H9 (cell line): ENCODE results near the gene ZNF678. TPM values are rescaled to one million over a fixed set of nuclear protein-coding genes. Genes with fewer than 3 reads are reported as not detected.

Experiments
- DNase-seq: peaks from one replicate; pipeline ENCODE4 v3.0.0-alpha.2; 2017
- H2AFZ ChIP-seq: one replicate; pipeline ENCODE4 v1.6.1; 2013; ENCODE audit warnings: mild to moderate bottlenecking, low read length, control low read depth, moderate library complexity
- H2AK5ac ChIP-seq: 2 replicates; pipeline ENCODE4 v1.6.1; 2013; ENCODE audit warnings: low read length, control low read depth, mixed read lengths; ENCODE audit not compliant: insufficient read length
- H2BK120ac ChIP-seq: one replicate; pipeline ENCODE4 v1.6.1; 2013; ENCODE audit warnings: low read depth, mild to moderate bottlenecking, low read length, control low read depth, inconsistent platforms; ENCODE audit not compliant: poor library complexity, severe bottlenecking
- H2BK12ac ChIP-seq: 2 replicates; pipeline ENCODE4 v1.6.1; 2013; ENCODE audit warnings: low read length, control low read depth, mixed read lengths, low read depth; ENCODE audit not compliant: insufficient read length
- H2BK15ac ChIP-seq: 2 replicates; pipeline ENCODE4 v1.6.1; 2013; ENCODE audit warnings: low read depth, low read length, control low read depth
- H2BK20ac ChIP-seq: one replicate; pipeline ENCODE4 v1.6.1; 2013; ENCODE audit warnings: low read depth, mild to moderate bottlenecking, low read length, control low read depth, inconsistent platforms; ENCODE audit not compliant: poor library complexity, severe bottlenecking
- H2BK5ac ChIP-seq: 2 replicates; pipeline ENCODE4 v1.6.1; 2013; ENCODE audit warnings: low read length, control low read depth, mixed read lengths; ENCODE audit not compliant: insufficient read length
- H3K14ac ChIP-seq: 2 replicates; pipeline ENCODE4 v1.6.1; 2013; ENCODE audit warnings: low read length, control low read depth; ENCODE audit not compliant: insufficient read depth
- H3K18ac ChIP-seq: 2 replicates; pipeline ENCODE4 v1.6.1; 2013; ENCODE audit warnings: low read depth, mild to moderate bottlenecking, mixed read lengths, low read length, control low read depth; ENCODE audit not compliant: insufficient read length
- H3K23ac ChIP-seq: 2 replicates; pipeline ENCODE4 v1.6.1; 2013; ENCODE audit warnings: low read length, control low read depth, mixed read lengths, low read depth; ENCODE audit not compliant: insufficient read length
- H3K23me2 ChIP-seq: 2 replicates; pipeline ENCODE4 v1.6.1; 2013; ENCODE audit warnings: low read depth, mild to moderate bottlenecking, mixed read lengths, low read length, control low read depth; ENCODE audit not compliant: insufficient read length, poor library complexity, severe bottlenecking
- H3K27ac ChIP-seq: 2 replicates; pipeline ENCODE4 v1.5.1; 2013; ENCODE audit warnings: low read length, control low read depth, mixed read lengths, low read depth; ENCODE audit not compliant: insufficient read length
- H3K27me3 ChIP-seq: 2 replicates; pipeline ENCODE4 v1.6.1; 2013; ENCODE audit warnings: low read length, control low read depth, inconsistent platforms; ENCODE audit not compliant: insufficient read depth
- H3K4ac ChIP-seq: 2 replicates; pipeline ENCODE4 v1.6.1; 2013; ENCODE audit warnings: low read depth, mild to moderate bottlenecking, control low read depth, inconsistent platforms, low read length, moderate library complexity
- H3K4me1 ChIP-seq: 2 replicates; pipeline ENCODE4 v1.6.1; 2013; ENCODE audit warnings: low read length, control low read depth, inconsistent platforms; ENCODE audit not compliant: insufficient read depth
- H3K4me2 ChIP-seq: 2 replicates; pipeline ENCODE4 v1.6.1; 2013; ENCODE audit warnings: low read length, control low read depth, mixed read lengths; ENCODE audit not compliant: insufficient read length, insufficient read depth
- H3K56ac ChIP-seq: 2 replicates; pipeline ENCODE4 v1.6.1; 2013; ENCODE audit warnings: low read depth, mild to moderate bottlenecking, mixed read lengths, low read length, control low read depth; ENCODE audit not compliant: insufficient read length
- H3K79me1 ChIP-seq: 2 replicates; pipeline ENCODE4 v1.6.1; 2013; ENCODE audit warnings: low read depth, mild to moderate bottlenecking, moderate library complexity, low read length, control low read depth, inconsistent platforms; ENCODE audit not compliant: insufficient read depth, poor library complexity, severe bottlenecking
- H3K79me2 ChIP-seq: 2 replicates; pipeline ENCODE4 v1.6.1; 2013; ENCODE audit warnings: low read length, control low read depth, inconsistent platforms; ENCODE audit not compliant: insufficient read depth
- H3K9ac ChIP-seq: 2 replicates; pipeline ENCODE4 v1.6.1; 2013; ENCODE audit warnings: low read length, control low read depth, mixed read lengths; ENCODE audit not compliant: insufficient read length; ENCODE audit errors: extremely low read depth
- H3K9me3 ChIP-seq: one replicate; pipeline ENCODE4 v1.6.1; 2013; ENCODE audit warnings: low read depth, low read length, inconsistent platforms; ENCODE audit not compliant: control insufficient read depth
- H3T11ph ChIP-seq: one replicate; pipeline ENCODE4 v1.6.1; 2013; ENCODE audit warnings: mild to moderate bottlenecking, low read length, control low read depth, inconsistent platforms
- H4K20me1 ChIP-seq: one replicate; pipeline ENCODE4 v1.6.1; 2013; ENCODE audit not compliant: control insufficient read depth, insufficient read length, insufficient read depth
- H4K5ac ChIP-seq: 2 replicates; pipeline ENCODE4 v1.6.1; 2013; ENCODE audit warnings: low read depth, mild to moderate bottlenecking, mixed read lengths, low read length, control low read depth; ENCODE audit not compliant: insufficient read length
- H4K8ac ChIP-seq: replicated peaks from 2 replicates; pipeline ENCODE4 v1.6.1; 2013; ENCODE audit warnings: low read length, control low read depth, mixed read lengths, low read depth; ENCODE audit not compliant: insufficient read length
- H4K91ac ChIP-seq: 2 replicates; pipeline ENCODE4 v1.6.1; 2013; ENCODE audit warnings: low read depth, mild to moderate bottlenecking, moderate library complexity, mixed read lengths, low read length, control low read depth; ENCODE audit not compliant: insufficient read length
- H3K27ac Mint-ChIP-seq, 3 experiments: 2 replicates in 2 of 3; 3 replicates in 1 of 3; pipeline ENCODE4 v1.8.0; 2020 to 2021; ENCODE audit warnings: mixed read lengths in 3 of 3, mild to moderate bottlenecking in 1 of 3, moderate library complexity in 1 of 3
- H3K27me3 Mint-ChIP-seq: 2 replicates; pipeline ENCODE4 v1.8.0; 2021; ENCODE audit warnings: low read depth, mild to moderate bottlenecking, moderate library complexity, mixed read lengths
- H3K36me3 Mint-ChIP-seq, 3 experiments: 2 replicates in 2 of 3; 3 replicates in 1 of 3; pipeline ENCODE4 v1.8.0; 2020 to 2021; ENCODE audit warnings: low read depth in 3 of 3, mixed read lengths in 3 of 3; ENCODE audit not compliant: insufficient read depth in 1 of 3
- H3K4me1 Mint-ChIP-seq, 2 experiments: 2 replicates each; pipeline ENCODE4 v1.8.0; 2020; ENCODE audit warnings: mixed read lengths in 2 of 2
- H3K4me3 Mint-ChIP-seq, 2 experiments: 2 replicates in 1 of 2; 3 replicates in 1 of 2; pipeline ENCODE4 v1.8.0; 2020 to 2021; ENCODE audit warnings: mild to moderate bottlenecking in 2 of 2, mixed read lengths in 2 of 2, moderate library complexity in 1 of 2
- H3K9me3 Mint-ChIP-seq, 2 experiments: 2 replicates in 1 of 2; 3 replicates in 1 of 2; pipeline ENCODE4 v1.8.0; 2020; ENCODE audit warnings: mild to moderate bottlenecking in 2 of 2, mixed read lengths in 2 of 2, moderate library complexity in 1 of 2
- WGBS: extraction: QIAGEN DNeasy Blood & Tissue Kit; methylation state at CpG from one replicate; pipeline ENCODE4 v1.1.7; 2013; ENCODE audit warnings: missing lambda C conversion rate, low lambda C conversion rate, mixed read lengths; ENCODE audit not compliant: insufficient read length; ENCODE audit errors: extremely low coverage; 5-methylcytosine and 5-hydroxymethylcytosine counted together
- total RNA-seq: library from RNA; stranded (reverse); gene quantifications from 2 replicates; pipeline ENCODE4 v1.2.1, GENCODE V29; 2021
- TF ChIP-seq, protein P1 (sequence below): fragments of 200-600 bp; sonication (generic); conservative IDR thresholded peaks from 3 replicates; pipeline ENCODE4 v1.8.0; 2021; ENCODE audit warnings: antibody characterized with exemption, mild to moderate bottlenecking

The ZNF678 gene
- total RNA-seq, 1 experiment from 2014 or later, result 25.3 TPM

- Mint-ChIP-seq H3K4me3 (no peak overlapping the region), H3K36me3 (peaks cover 11 to 38% (median 17%) of the 10 kb centered on the region in 3 experiments; a peak in 6 of 7 replicates)
- DNase-seq, result no peak
Observed at GRCh38 chr1:227567256-227567655, 3.9 kb downstream of the ZNF678 start.

More at GRCh38 chr1:227567256-227567655, 3.9 kb downstream of the ZNF678 start:
- Histone ChIP-seq H3K14ac (no peak overlapping the region), H3K56ac (no peak overlapping the region), H4K5ac (no peak overlapping the region), H2BK20ac (no peak overlapping the region), H3K9me3 (no peaks in the 10 kb centered on the region), H4K8ac (no peak overlapping the region), H4K20me1 (no peaks in the 10 kb centered on the region), H2BK5ac (no peak overlapping the region), H3K4ac (no peak overlapping the region), H2BK15ac (no peak overlapping the region), H2AK5ac (no peak overlapping the region), H3K79me2 (peaks cover 27% of the 10 kb centered on the region; the same call in 1 of the 2 replicates), H3K4me1 (no peaks in the 10 kb centered on the region; the same call in 1 of the 2 replicates), H3K27me3 (no peaks in the 10 kb centered on the region), H3T11ph (no peak overlapping the region), H3K23me2 (peaks cover 5% of the 10 kb centered on the region), H3K4me2 (no peak overlapping the region), H4K91ac (no peak overlapping the region), H3K9ac (no peak overlapping the region), H2BK120ac (no peak overlapping the region), H3K18ac (no peak overlapping the region), H3K79me1 (peaks cover 13% of the 10 kb centered on the region), H3K27ac (no peak overlapping the region), H3K23ac (no peak overlapping the region), H2BK12ac (no peak overlapping the region), H2AFZ (no peak overlapping the region)
- Mint-ChIP-seq H3K27ac (no peak overlapping the region), H3K4me1 (peaks cover 17 to 30% of the 10 kb centered on the region in 2 experiments), H3K9me3 (peaks cover 7 to 24% of the 10 kb centered on the region in 2 experiments; a peak in 4 of 5 replicates), H3K27me3 (peaks cover 1% of the 10 kb centered on the region; the same call in 1 of the 2 replicates)
- WGBS, result no CpG with 5 or more reads among the region's 4 CpGs
- TF ChIP-seq, protein P1, sequence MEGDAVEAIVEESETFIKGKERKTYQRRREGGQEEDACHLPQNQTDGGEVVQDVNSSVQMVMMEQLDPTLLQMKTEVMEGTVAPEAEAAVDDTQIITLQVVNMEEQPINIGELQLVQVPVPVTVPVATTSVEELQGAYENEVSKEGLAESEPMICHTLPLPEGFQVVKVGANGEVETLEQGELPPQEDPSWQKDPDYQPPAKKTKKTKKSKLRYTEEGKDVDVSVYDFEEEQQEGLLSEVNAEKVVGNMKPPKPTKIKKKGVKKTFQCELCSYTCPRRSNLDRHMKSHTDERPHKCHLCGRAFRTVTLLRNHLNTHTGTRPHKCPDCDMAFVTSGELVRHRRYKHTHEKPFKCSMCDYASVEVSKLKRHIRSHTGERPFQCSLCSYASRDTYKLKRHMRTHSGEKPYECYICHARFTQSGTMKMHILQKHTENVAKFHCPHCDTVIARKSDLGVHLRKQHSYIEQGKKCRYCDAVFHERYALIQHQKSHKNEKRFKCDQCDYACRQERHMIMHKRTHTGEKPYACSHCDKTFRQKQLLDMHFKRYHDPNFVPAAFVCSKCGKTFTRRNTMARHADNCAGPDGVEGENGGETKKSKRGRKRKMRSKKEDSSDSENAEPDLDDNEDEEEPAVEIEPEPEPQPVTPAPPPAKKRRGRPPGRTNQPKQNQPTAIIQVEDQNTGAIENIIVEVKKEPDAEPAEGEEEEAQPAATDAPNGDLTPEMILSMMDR, result no peak
